Calu3 (cell line): ENCODE measurements around the gene SIX1. TPM values are rescaled to one million over a fixed set of nuclear protein-coding genes. Genes with fewer than 3 reads are reported as not detected.
A peak's percentile ranks its signal among the peaks of the same experiment; 100 is the strongest.

Experiments used
- BruUV-seq: library from RNA; stranded (reverse); fragments of 400-500 nt; replicated peaks from 2 replicates; lab custom pipeline; 2021; lab: Mats Ljungman, UMichigan
- CTCF ChIA-PET: fragments of 300-600 bp; sonication (Branson Sonifier 250); formaldehyde crosslinking; loops from one replicate; lab custom pipeline; 2022; ENCODE audit warnings: antibody characterized with exemption; lab: Charles Lee
- DNase-seq: peaks from one replicate; pipeline ENCODE4 v3.0.0; 2022
- H3K27ac Mint-ChIP-seq: one replicate; pipeline ENCODE4 v1.8.0; 2022; ENCODE audit warnings: mixed read lengths; ENCODE audit not compliant: unreplicated experiment
- H3K27me3 Mint-ChIP-seq: one replicate; pipeline ENCODE4 v1.8.0; 2022; ENCODE audit warnings: mixed read lengths; ENCODE audit not compliant: unreplicated experiment
- H3K36me3 Mint-ChIP-seq: one replicate; pipeline ENCODE4 v1.8.0; 2022; ENCODE audit warnings: mild to moderate bottlenecking, moderate library complexity, mixed read lengths; ENCODE audit not compliant: insufficient read depth, unreplicated experiment
- H3K4me1 Mint-ChIP-seq: one replicate; pipeline ENCODE4 v1.8.0; 2022; ENCODE audit warnings: mild to moderate bottlenecking, low read depth, mixed read lengths; ENCODE audit not compliant: unreplicated experiment
- H3K4me3 Mint-ChIP-seq: one replicate; pipeline ENCODE4 v1.8.0; 2022; ENCODE audit warnings: mild to moderate bottlenecking, low read depth, moderate library complexity, mixed read lengths; ENCODE audit not compliant: unreplicated experiment
- H3K9me3 Mint-ChIP-seq: one replicate; pipeline ENCODE4 v1.8.0; 2022; ENCODE audit warnings: low read depth, mixed read lengths; ENCODE audit not compliant: unreplicated experiment
- CTCF ChIP-seq: fragments of 200-600 bp; IDR thresholded peaks from one replicate; pipeline ENCODE4 v1.8.0; 2022; ENCODE audit warnings: antibody characterized with exemption; ENCODE audit not compliant: unreplicated experiment
- intact Hi-C: fragments of 100-400 bp; cut with micrococcal nuclease; formaldehyde crosslinking; loops from one replicate; pipeline ENCODE4 v1.10.0; 2022; ENCODE audit not compliant: unreplicated experiment
- total RNA-seq: library from RNA; stranded (reverse); gene quantifications from 2 replicates; pipeline ENCODE4 v1.2.3, GENCODE V29; 2022

Gene SIX1
- total RNA-seq, 1 experiment from 2014 or later: 4.6 TPM

DNA sequence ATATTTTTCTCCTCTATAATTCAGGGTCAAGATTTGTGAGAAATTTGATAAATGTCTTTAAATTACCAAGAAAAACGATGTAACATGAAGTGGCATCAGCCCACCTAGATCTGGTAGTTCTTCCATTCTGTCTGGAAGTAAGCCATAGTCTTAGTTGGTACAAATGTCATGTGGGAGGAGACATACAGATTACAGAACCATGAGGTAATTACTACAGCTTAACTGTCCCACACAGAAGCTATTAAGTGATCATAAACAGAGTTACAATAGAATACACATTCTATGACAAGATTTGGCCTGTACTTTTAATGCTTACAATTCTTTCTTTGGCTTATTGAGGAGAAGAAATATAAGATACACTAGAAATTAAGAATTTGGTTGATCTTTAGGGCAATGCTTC is 13.7 kb upstream of the SIX1 start:
- Mint-ChIP-seq H3K27me3 (no peaks in the 10 kb centered on the region), H3K4me3 (no peak overlapping the region), H3K9me3 (no peaks in the 10 kb centered on the region), H3K27ac (no peak overlapping the region), H3K4me1 (no peaks in the 10 kb centered on the region), H3K36me3 (peaks cover under 1% of the 10 kb centered on the region)
- BruUV-seq: no TSS peak
- CTCF ChIA-PET: no interaction called here
- DNase-seq: no peak
- no peak for TF ChIP-seq CTCF
- intact Hi-C loops: no loop called here

- no TSS peak for BruUV-seq
- Mint-ChIP-seq H3K27ac (no peak overlapping the region), H3K27me3 (no peaks in the 10 kb centered on the region), H3K4me3 (no peak overlapping the region), H3K9me3 (no peaks in the 10 kb centered on the region), H3K4me1 (no peaks in the 10 kb centered on the region), H3K36me3 (peaks cover 13% of the 10 kb centered on the region)
- CTCF ChIA-PET: interaction anchor here (0.7 kb wide), 1 partner anchor 132 kb away, joined by 4 read pairs; no protein-coding TSS in a partner anchor
- DNase-seq: no peak
- intact Hi-C loops: no loop called here
- TF ChIP-seq CTCF: no peak
Measured at GRCh38 chr14:60661721-60662120, 12.4 kb upstream of the SIX1 start.

- H3K27ac Mint-ChIP-seq: no peak overlapping the region
- H3K27me3 Mint-ChIP-seq: peaks cover 9% of the 10 kb centered on the region
- intact Hi-C loops: no loop called here
- peaks cover 13% of the 10 kb centered on the region for H3K36me3 Mint-ChIP-seq
- H3K9me3 Mint-ChIP-seq: no peaks in the 10 kb centered on the region
- no peak for TF ChIP-seq CTCF
- DNase-seq: no peak
- no peaks in the 10 kb centered on the region for H3K4me1 Mint-ChIP-seq
- CTCF ChIA-PET: interaction anchor here (0.7 to 1.0 kb wide), 3 partner anchors 11 to 330 kb away, joined by 3 to 5 read pairs (median 4); no protein-coding TSS in a partner anchor
- no peak overlapping the region for H3K4me3 Mint-ChIP-seq
- BruUV-seq: no TSS peak
Measured at GRCh38 chr14:60658909-60659585, 9.8 kb upstream of the SIX1 start.

DNA sequence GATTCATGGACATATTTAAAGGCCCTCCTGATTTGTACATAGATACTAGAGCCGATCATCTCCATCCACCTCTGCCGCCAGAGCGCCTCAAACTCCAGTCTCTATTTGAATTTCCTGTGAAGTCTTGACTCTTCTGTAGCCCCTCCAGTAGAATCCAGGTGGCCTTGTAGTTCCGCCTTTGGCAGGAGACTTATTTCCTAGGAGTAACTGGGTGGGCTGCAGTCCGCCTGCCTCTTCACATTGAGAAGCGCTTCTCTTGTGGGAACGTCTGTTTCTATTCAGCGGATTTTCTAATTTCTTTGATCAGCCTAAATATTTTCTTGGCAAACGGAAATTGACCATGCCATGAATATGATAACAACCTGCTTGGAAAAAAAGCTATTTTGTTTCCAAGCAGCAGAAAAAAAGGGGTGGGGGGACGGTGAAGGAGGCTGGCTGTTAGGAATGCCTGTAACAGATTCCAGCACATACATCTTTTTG is 9.0 kb upstream of the SIX1 start:
- Mint-ChIP-seq H3K4me1 (no peaks in the 10 kb centered on the region), H3K9me3 (no peaks in the 10 kb centered on the region), H3K27ac (peak overlapping the region; percentile 72), H3K36me3 (peaks cover 13% of the 10 kb centered on the region), H3K27me3 (peaks cover 17% of the 10 kb centered on the region), H3K4me3 (peak overlapping the region; percentile 91)
- no peak for DNase-seq
- no peak for TF ChIP-seq CTCF
- intact Hi-C loops: no loop called here
- BruUV-seq: no TSS peak
- CTCF ChIA-PET: no interaction called here
